SIG-M5 (cell line): ENCODE data around the gene PDE5A.

ENCODE experiments used
- DNase-seq: peaks from one replicate; lab custom pipeline; 2025; lab: John Stamatoyannopoulos, UW

PDE5A gene

DNA sequence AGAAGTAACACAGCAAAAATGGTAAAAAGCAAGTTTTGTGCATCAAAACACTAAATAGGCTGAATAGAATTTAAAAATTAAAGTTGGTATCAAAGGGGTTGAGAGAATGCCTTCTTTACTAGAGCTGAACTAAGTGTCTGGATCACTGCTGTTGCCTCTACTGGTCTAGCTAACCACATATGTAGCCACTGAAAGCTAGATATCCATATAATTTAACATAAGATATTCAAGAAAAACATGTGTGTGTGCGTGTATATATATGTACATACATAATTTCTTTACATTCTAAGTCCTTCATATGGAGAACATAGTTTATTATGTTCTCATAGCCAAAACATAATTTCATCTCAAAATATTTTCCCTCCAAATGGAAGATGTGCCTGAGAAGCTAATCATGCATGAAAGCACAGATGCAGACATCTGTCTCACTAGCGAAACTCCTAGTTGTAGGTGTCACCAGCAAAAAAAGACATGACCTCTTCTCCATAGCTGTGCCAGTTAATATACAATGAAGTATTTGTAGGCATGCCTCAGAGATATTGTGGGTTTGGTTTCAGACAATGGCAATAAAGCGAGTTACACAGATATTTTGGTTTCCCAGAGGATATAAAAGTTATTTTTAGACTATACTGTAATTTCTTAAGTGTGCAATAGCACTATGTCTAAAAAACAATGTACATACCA is 47.3 kb downstream of the PDE5A start:
- no peak for DNase-seq

DNA sequence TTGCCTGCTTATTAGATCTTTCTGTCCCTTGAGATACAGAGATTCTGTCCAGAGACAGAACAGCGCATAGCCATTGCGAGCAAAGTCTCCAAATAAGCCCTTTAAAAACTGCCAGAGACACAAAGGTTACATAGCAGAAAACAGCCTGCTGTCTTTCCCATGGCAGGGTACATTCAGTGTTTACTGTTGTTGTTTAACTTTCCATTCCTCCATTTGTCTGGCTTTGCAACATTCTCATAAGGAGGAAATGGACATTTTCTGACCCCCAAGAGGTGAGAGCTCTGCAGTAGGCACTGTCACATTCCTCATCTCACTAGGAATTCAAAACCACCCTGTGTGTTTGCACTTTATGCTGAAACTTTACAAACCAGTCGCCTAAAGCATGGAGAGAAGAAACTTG is 48.3 kb downstream of the PDE5A start:
- no peak for DNase-seq

DNA sequence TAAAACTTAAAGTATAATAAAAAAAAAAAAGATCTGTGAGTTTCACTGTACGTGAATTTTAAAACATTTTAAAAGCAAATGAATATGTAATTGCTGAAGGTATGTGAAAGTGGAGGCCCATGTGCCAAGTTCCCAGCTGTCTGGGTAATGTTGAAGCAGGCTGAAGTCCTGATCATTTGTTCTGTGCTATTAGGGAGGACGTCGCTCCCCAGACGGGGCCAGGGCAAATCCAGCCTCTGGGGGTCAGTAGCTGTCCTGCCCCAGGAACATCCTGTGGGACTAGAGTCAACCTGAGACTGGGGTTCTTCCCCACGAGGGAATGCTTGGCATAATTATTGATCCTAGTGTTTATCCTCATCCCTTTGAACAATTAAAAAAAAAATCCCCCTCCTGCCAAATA is 48.8 kb downstream of the PDE5A start:
- DNase-seq, result no peak

DNA sequence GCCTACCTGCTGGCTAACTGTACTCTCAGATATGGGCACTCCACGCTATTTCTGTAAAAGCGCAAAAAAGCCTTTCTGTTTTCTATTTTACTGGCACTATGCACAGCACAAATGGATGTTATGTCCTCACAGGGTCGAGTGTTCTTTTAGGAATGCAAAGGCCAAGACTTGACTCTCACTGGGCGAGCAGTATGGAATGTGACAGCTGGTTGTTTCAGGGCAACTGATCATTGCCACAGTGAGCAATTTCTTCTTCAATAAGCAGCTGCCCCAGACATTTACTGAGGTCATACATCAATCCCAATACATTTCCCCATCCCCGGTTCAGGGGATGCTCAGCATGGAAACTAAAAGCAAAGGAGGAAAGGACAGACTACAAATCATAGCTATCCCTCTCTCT is 58.2 kb downstream of the PDE5A start:
- no peak for DNase-seq

DNA sequence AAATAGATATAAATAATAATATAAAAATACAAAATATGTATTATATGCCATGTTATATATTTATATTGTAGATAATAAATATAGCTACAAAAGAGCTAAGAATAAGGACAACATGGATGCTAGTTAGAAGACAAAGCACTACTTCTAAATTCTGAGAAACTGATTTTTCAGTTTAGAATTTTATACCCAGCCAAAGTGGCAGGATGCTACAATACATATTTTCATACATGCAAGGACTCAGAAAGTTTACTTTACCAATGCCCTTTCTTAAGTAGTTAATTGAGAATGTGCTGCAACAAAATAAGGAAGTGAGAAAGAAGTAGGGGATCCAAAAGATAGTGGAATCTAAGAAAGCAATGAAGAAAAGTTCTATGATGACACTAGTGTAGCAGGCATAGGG is 64.5 kb downstream of the PDE5A start:
- DNase-seq, result no peak

DNA sequence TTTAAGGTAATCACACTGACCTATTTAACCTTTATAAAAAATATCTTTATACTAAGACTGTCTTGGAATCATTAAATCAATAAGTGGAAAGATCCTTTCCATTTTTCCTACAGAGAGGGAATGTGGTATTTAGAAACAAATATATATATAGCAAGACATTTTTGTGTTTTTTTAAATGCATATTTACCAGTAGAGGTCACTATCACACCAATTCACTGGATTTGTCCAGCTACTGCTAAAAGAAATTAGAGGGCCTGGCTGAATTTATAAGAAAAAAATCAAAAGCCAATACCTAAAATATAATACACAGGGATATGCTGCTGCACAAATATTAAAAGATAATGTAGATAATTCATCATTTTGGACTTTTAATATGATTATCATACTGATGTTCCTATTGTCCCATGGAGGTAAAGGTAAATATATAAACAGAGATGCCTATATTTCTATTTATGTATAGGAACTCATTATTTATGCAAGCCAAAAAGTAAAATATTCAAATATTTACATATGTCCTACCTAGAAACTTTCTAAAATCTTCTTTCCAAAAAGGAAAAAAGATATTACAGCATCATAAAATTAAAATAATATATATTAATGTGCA is 69.5 kb downstream of the PDE5A start:
- no peak for DNase-seq

DNA sequence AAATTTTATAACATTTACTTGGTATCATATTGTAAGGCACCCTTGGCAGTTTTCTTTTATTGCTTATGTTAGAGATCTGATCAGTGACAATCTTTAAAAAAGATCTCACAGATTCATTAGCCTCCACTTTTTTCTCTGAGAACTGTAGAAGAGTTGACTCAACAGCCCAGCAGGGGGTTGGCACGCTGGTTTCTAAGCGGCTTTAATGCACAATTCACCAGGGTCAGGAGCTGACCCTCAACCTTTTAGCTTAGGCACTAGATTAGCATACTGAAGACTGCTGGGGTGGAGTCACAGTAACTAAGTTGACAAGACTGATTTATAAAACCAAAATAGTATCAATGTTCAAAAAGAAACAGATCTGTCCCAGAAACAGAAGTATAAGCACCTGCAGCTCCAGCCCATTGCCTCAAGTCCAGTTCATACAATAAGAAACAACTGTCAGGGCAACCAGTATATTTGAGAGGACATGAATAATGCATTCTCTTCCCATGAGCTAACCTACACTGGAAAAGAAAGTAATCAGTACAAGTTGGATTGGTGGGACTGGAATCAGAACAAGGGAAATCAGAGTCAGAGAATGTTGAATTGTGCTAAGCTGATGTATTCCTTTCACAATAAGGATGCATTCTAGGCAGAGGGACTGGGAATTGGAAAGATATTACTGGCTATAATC is 77.6 kb downstream of the PDE5A start:
- DNase-seq, result no peak

DNA sequence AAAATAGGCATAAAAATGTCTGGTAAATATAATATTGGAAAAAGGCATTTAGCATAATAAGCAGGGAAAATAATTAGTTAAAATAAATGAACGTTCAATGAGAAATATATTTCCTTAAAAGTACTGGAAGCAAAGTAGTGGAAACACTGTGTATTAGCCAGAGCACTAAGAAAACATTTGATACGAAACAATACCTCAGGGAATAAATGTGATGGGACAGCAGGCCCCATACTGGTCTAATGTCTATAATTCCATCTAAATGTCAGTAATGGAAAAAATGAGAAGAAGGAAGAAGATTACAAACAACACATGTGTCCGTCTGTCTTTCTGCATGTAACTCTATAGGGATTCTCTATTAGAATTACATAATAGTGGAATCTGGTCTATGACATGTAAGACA is 79.0 kb downstream of the PDE5A start:
- DNase-seq, result no peak

DNA sequence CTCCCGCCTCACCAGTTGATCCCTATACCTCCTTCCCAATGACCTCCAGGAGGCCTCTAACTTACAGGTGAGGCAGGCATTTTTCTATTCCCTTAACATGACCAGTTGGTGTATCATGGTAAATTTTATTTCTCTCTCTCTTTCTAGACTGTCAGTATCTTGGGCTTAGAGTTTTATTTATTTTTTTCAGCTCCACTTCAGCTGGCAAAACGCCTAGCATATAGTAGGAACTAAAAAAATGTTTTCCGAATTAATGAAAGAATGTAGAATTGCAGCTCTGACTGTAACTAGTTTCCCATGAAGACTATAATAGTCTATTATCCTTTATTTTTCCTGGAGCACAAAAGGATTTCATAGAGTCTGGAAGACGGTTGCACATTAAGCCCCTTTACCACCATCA is 84.8 kb downstream of the PDE5A start:
- DNase-seq, result no peak

DNA sequence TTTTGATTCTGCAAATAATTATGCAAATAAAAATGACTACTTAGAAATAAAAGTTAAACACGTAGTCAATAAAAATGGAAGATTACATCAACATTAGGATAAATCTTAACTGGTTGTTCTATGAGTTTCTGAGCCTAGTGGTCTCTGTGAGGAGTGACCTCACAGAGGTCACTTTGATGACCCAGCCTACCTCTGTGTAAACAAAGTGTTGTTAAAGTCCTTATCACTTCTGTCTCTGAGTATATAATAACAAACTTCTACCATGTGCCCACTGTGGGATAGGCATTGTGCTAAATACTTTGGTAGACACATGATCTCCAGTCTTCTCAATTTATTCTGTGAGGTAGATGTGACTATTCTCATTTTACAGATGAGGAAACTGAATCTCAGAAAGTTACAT is 85.4 kb downstream of the PDE5A start:
- no peak for DNase-seq

DNA sequence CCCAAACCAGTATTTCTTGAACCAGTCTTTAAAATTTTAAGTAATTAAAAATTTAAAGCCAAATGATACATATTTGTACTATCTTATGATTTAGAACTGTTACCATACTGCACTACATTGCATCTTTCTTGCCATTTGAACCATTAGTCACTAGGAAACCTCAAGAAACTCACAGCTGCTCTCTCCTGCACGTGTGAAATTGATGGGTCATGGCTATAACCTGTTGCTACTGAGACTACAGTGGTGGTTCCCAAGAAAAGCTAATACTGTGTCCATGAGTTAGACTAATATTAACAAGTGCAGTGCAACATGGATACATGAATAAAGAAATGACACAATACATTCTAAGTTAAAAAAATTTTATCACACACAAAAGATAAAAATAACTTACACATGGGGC is 88.4 kb downstream of the PDE5A start:
- DNase-seq, result no peak

DNA sequence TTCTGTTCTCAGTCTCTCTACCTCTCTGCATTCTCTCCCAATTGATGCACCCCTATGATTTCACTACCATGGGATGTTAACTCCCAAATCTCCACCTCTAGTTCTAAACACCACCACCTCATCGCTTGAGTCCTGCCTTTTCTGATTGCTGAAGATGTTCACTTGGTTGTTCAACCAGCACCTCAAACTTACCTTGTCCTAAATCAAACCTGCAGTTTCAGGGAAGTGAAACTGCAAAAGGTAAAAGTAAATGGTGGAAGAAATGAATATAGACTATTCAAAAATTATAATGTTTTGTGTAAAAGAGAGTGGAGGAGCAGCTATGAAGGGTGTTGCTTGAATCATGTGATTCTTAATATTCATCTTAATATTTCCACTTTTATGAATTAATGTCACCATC is 91.0 kb downstream of the PDE5A start:
- no peak for DNase-seq

DNA sequence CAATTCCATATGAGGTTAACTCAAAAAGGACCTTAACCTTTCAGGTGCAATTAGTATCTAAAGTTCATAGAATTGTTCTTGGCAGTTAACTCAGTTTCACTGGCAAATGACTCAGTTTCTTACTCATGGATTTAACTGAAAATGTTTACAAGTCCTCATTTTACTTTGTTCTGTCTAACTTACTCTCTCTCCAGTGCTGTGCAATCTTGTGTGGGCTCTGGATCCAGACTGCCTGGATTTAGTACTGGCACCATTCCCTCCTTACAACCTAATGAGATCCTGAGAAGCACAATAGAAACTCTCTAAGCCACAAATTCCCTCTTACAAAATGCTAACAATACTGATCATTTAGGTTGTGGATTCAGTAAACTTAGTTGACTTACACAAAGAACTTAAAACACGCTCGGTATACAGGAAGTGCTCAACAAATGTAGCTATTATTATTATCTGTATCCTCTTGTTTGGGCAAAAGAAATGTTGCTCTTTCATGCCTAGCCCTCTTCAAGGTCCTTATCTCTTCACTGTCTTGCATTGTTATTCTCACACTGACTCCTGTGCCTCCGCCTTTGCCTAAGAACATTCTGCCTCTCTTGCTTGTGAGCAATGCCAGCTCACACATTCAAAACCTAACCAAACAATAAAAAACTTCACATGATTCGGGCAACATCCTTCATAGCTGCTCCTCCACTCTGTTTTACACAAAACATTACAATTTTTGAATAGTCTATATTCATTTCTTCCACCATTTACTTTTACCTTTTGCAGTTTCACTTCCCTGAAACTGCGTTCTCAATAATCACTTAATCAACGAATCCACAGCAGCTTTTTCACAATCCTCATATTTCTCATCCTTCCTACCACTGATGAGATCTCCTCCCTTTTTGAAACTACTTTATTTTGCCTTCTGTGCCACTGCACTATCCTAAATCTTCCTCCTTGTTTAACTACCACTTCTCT is 91.8 kb downstream of the PDE5A start:
- DNase-seq, result no peak

DNA sequence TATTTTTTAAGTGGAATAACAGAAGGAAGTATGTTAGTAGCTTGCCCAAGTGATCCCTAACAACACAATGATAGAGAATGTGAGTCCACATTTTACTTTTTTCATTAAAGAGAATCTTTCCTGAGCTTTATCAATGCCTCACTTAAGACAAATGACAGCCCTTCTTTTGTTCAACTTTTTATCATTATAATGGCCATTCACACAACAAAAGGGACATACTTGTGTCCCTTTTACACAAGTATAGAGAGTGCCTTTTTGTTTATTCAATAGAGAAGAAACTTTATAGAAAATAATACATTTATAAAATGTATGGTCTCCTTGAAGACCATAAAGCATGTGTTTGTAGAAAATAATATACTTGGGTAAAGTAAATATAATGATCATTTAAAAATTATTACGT is 96.3 kb downstream of the PDE5A start:
- no peak for DNase-seq

DNA sequence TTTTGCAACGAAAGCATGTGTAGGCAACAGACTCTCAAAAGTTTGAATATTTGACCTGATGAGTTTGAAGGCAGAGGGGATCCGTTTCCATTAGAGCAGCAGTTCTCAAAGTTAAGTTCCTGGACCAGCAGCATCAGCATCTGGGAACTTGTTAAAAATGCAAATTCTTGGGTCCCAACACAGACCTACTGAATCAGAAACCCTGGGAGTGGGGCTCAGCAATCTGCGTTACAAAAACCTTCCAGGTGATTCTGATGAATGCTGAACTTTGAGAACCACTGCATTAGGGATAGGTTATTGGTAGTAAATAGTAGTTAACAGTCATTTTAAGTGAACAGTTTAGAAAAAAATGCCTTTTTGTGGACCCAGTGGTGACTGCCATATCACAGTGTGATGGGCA is 98.8 kb downstream of the PDE5A start:
- no peak for DNase-seq

DNA sequence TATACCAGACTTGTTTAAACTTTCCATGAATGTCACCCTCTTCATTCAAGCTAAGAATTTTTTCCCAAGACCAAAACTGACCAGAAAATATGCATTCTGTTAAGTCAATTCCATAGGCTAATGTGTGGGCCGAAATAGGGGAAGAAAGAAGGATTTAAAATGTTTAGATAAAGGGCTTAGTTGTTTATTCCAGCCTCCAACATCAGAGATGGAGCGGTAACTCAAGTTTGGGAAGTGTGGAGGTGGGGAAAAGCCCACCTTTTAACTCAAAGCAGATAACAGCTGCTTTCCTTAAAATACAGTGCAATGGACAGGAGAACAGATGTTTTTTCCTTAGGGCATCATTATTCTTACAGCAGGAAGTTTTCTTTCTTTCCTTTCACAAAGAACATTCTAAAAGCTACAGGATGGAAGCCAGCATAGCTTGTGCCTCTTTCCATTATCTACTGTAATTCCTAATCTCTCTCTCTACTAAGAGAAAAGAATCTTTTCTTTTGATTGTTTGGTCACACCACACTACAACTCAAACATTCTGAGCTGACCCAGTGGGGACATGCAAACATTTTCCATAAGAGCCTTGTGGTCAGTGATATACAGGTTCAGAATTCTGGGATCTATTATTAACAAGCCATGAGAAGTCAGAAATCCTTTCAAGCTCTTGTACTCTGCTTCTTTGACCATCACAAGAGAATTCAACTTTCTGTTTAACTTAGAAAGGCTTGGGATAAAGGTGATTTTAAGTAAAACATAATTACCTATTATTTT is 101.6 kb downstream of the PDE5A start:
- no peak for DNase-seq

DNA sequence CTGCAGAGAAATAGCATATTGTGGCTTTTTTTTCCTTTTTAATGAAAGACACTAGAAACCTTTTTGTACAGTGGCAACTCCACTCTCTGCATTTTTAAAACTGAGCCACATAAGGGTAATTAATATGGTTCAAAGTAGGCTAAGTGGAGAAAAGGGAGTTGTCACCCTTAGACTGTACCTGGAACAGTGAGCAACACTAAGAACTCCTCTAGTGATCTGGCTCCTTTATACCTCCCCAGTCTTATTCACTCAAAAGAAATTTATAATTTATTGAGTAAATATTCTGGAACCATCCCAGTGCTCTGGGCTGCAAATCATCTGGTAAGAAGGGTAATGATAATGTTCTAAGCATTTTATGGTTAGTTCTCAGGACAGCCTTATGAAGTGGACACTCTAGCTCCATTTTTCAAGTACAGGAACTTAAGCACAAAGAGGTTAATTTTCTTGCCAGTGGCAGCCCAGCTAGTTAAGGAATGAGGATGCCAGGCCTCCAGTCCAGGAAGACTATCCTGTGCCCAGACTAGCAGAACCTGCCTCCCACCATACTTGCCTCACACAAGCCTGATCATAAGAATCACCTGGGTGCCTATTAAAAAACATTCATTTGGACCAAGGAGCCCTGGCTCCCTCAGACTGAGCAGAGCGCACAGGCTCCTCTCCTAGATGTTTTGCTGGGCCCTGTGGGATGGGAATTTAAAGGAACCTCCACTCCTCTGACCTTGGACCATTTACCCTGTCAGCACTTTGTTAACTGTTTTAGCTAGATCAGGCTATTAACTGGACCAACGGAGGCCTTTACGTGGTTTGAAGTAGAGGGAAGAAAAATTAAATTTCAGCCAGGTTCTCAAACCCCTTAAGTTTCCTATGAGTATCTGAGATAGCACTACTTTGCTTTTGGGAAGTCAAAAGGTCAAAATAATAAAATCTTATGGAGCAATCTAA is 102.6 kb downstream of the PDE5A start:
- DNase-seq, result no peak

DNA sequence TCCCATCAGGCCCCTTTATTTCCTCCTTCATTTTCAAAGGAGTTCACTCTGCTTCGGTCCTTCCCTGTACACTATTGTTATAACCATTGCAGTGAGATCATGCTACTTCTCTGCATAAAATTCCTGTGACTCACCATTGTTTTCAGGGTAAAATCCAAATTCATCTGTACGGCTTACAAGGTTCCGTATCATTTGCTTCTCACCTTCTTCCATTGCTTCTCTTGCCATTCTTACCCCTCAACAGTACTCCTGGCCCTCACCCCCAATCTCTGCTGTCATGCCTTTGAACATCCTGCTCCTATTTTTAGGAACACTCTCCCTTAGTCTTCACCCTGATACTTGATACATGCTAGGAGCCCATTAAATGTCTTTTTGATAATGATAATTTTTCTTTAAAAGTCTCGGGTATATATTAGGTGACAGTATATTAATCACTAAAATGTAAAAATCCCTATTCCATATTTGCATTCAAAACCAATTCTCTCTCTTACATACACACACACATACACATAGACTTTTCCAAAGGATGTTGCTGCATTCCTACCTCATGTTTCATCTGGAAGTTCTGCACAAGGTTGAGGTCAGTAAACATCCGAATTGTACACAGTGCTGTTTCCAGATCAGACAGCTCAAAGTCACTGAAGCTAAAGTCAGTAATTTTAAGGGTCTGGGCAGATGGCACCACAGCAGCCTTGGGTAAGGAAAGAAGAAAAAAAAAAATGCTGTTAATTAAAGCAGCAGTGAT is 103.4 kb downstream of the PDE5A start:
- no peak for DNase-seq

DNA sequence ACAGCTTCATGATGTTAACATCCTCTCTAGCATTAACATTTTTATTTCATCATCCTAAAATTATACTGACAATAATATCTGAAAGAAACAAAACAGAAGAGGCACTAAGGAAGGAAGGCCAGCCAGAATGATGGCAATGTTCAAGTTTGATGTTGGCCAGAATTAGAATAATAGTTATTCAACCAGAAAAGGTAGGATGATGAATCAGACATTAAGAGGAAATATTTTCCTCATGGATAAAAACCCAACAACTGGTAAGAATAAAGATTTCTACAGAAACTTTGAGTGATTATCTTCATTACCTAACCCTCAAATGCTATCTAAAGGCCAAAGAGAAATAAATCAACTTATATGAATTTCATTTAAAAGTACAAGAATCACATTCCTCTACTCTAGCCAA is 105.2 kb downstream of the PDE5A start:
- DNase-seq, result no peak

DNA sequence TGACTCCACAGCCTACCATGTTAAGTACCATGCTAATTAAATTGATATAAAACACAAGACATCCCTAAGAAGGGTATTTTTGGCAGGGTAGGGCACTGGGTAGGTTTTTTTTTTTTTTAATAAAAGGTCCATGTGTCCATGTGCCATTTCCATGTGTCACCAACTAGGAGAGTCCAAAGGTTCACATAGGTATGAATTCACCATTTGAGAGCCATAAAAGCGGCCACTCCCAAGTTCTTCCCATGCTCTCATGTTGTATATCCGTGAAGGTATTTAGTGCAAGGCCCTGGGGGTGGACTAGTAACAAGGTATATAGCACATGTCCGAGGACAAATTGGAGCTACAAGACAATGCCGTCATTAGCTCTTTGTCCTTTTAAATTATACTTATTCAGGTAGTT is 107.3 kb downstream of the PDE5A start:
- no peak for DNase-seq
